Chondrocyte (in vitro differentiated cells): ENCODE results near the gene ALPL. TPM values are rescaled to one million over a fixed set of nuclear protein-coding genes. Genes with fewer than 3 reads are reported as not detected.

ENCODE experiments used
- DNase-seq: peaks from one replicate; pipeline ENCODE4 v3.0.0; 2021; ENCODE audit warnings: mixed read lengths, low spot score
- H3K27ac Mint-ChIP-seq: one replicate; pipeline ENCODE4 v1.8.0; 2021; ENCODE audit warnings: mild to moderate bottlenecking, moderate library complexity, mixed read lengths; ENCODE audit not compliant: unreplicated experiment
- H3K27me3 Mint-ChIP-seq: 2 replicates; pipeline ENCODE4 v1.8.0; 2021; ENCODE audit warnings: low read depth, mixed read lengths
- H3K36me3 Mint-ChIP-seq: 2 replicates; pipeline ENCODE4 v1.8.0; 2021; ENCODE audit warnings: low read depth, mixed read lengths
- H3K4me1 Mint-ChIP-seq: 2 replicates; pipeline ENCODE4 v1.8.0; 2021; ENCODE audit warnings: low read depth, mild to moderate bottlenecking, mixed read lengths
- H3K4me3 Mint-ChIP-seq: one replicate; pipeline ENCODE4 v1.8.0; 2021; ENCODE audit warnings: mild to moderate bottlenecking, moderate library complexity, mixed read lengths; ENCODE audit not compliant: unreplicated experiment
- H3K9me3 Mint-ChIP-seq: 2 replicates; pipeline ENCODE4 v1.8.0; 2021; ENCODE audit warnings: low read depth, mixed read lengths
- CTCF ChIP-seq: fragments of 200-600 bp; sonication (generic); IDR thresholded peaks from 2 replicates; pipeline ENCODE4 v1.5.0; 2021; ENCODE audit warnings: antibody characterized with exemption, mild to moderate bottlenecking, moderate library complexity
- total RNA-seq: library from RNA; stranded (reverse); gene quantifications from 3 replicates; pipeline ENCODE4 v1.2.1, GENCODE V29; 2021

ALPL gene
- total RNA-seq, 1 donor from 2014 or later: 19.2 TPM

GRCh38 chr1:21607549-21608529 lies 98.6 kb downstream of the ALPL start:
- Mint-ChIP-seq H3K27ac (no peak overlapping the region), H3K9me3 (no peaks in the 10 kb centered on the region), H3K4me3 (peak overlapping the region; percentile 6)

GRCh38 chr1:21608798-21609197 lies 99.6 kb downstream of the ALPL start:
- no peaks in the 10 kb centered on the region for H3K9me3 Mint-ChIP-seq
- no peak for TF ChIP-seq CTCF
- no peak overlapping the region for H3K27ac Mint-ChIP-seq
- no peaks in the 10 kb centered on the region for H3K36me3 Mint-ChIP-seq
- peaks cover 12% of the 10 kb centered on the region for H3K27me3 Mint-ChIP-seq
- no peak overlapping the region for H3K4me3 Mint-ChIP-seq
- H3K4me1 Mint-ChIP-seq: peaks cover 7% of the 10 kb centered on the region
- no peak for DNase-seq

More at GRCh38 chr1:21607549-21608529, 98.6 kb downstream of the ALPL start:
- Mint-ChIP-seq H3K36me3 (no peaks in the 10 kb centered on the region), H3K4me1 (peaks cover 7% of the 10 kb centered on the region), H3K27me3 (peaks cover 3% of the 10 kb centered on the region)
- no peak for DNase-seq
- no peak for TF ChIP-seq CTCF

- no peak for TF ChIP-seq CTCF
- Mint-ChIP-seq H3K4me1 (peaks cover 7% of the 10 kb centered on the region), H3K36me3 (no peaks in the 10 kb centered on the region), H3K27me3 (peaks cover 12% of the 10 kb centered on the region), H3K27ac (no peak overlapping the region), H3K9me3 (no peaks in the 10 kb centered on the region), H3K4me3 (no peak overlapping the region)
- no peak for DNase-seq
Measured at GRCh38 chr1:21610027-21610426, 100.8 kb downstream of the ALPL start.

- no peak overlapping the region for H3K4me3 Mint-ChIP-seq
- peaks cover 7% of the 10 kb centered on the region for H3K4me1 Mint-ChIP-seq
- peaks cover 12% of the 10 kb centered on the region for H3K27me3 Mint-ChIP-seq
- no peaks in the 10 kb centered on the region for H3K9me3 Mint-ChIP-seq
- no peak for TF ChIP-seq CTCF
- H3K27ac Mint-ChIP-seq: no peak overlapping the region
- H3K36me3 Mint-ChIP-seq: no peaks in the 10 kb centered on the region
- DNase-seq: no peak
Measured at GRCh38 chr1:21610989-21611785, 102.0 kb downstream of the ALPL start.

GRCh38 chr1:21612057-21612456 lies 102.8 kb downstream of the ALPL start:
- Mint-ChIP-seq H3K9me3 (no peaks in the 10 kb centered on the region), H3K27ac (no peak overlapping the region), H3K4me1 (peaks cover 7% of the 10 kb centered on the region), H3K27me3 (peaks cover 12% of the 10 kb centered on the region), H3K36me3 (no peaks in the 10 kb centered on the region), H3K4me3 (no peak overlapping the region)
- no peak for DNase-seq
- no peak for TF ChIP-seq CTCF
